HUDEP-2 (cell line): Measurements from ENCODE around the gene HRH3.

Experiments used
- DNase-seq, 76 experiments: peaks; one replicate each; lab custom pipeline; 2025; ENCODE audit not compliant: unreplicated experiment in 76 of 76; lab: John Stamatoyannopoulos, UW

Gene HRH3

DNA sequence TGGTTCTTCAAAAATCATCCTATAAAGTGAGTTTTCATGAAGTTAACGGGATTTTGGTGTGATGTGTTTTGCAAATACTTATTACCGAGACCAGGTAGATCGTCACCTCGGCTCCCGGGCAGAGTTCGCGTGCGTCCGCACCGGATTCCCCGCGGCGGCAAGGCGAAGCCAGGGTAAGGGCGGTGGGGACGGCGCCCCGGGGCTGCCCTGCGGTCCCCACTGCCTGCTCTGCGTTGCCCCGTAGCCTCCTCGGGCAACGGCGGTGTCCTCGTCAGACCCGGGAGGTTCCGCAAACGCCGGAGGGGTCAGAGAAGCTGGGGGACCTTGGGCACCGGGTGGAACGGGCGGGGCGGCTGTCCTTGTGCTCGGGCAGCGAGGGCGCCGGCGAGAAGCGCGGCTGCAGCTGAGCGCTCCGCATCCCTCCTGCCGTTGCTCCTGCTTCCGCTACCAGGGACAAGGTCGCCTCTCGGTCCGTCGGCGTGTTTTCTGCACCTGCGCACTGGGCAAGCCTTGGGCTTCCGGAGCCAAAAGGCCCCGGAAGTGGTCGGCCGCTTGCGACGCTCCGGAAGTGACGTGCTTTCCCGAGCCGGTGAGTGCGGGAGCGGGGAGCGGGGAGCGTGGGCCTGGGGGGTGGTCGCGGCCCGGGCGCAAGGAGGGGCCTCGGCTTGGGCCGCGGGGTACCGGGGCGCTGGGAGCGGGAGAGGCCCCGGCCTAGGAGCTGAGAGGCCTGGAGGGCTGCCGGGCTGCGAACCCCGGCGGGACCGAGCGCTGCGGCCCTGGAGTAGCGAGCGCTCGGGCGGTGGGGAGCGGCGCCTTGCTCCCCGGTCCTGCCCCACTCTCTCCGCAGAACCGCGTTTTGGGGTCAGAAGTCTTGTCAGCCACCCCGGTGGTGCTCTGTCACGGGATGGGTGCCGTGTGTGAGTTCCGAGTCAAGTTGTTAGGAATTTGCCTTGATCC lies 37.3 kb downstream of the HRH3 start, which contains the start of gene MTG2:
TSS of gene MTG2 (plus strand) at position 560 of the 957 bp plus-strand sequence. CDS start 10,393 bp downstream, outside the sequence.
- peak in 74 of 76 experiments; percentile 47 to 98 (median 88) for DNase-seq

DNA sequence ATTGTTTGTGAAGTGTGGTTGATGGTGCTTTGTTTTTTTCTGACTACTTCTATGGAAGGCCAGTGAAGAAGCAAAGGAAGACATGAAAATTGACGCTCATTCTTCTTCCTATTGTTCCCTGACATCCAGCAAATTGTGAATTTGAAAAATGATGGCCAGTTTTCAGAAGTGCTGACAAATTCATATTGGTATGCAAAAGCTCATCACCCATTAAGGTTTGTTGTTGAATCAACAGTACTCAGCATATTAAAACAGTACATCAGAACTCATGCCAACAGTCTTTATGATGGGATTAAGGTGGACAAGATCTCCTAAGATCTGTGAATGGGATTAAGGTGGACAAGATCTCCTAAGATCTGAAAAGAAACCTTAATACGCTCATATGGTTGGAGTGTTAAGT lies 38.3 kb downstream of the HRH3 start:
- DNase-seq, result no peak

DNA sequence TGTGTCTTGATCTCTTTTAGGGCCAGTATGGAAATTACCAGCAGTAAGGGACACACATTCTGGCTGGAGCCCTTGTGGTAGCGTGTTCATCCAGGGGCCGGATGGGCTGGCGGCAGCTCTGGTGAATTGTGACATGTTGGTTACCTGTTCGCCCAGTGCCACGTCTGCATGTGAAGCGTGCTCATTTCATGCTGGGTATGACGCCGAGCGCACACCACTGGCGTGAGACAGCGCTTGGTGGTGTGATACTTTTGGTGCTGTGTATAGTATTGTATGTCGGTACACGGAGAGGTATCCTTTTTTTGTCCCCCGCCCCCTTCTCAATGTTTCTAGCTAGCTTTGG lies 40.9 kb downstream of the HRH3 start:
- DNase-seq, result no peak

DNA sequence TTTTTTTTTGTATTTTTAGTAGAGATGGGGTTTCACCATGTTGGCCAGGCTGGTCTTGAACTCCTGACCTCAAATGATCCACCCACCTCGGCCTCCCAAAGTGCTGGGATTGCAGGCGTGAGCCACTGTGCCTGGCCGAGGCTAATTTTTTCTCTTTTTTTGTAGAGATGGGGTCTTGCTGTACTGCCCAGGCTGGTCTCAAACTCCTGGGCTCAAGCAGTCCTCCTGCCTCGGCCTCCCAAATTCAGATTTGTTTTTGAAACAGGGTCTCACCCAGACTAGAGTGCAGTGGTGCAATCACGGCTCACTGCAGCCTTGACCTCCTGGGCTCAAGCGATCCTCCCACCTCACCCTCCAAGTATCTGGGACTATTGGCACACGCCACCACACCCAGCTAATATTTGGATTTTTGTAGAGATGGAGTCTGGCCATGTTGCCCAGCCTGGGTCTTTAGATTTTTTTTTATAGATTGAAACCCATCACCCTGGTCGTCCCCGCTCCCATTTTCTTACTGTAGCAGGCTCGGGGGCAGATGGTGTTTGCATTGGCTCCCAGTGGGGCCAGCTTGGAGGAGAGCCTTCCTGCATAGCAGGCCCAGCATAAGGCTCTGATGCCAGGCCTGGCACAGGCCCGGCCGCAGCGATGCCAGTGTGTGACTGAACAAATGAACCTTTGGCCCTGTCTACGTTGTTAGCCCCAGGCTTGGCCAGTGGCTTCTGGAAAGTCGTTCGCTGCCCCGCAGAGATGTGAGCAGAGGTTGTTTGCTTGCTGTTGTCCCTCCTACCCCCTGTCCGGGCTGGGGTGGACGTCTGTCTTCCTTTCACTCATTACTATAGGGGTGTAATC lies 41.5 kb downstream of the HRH3 start:
- DNase-seq, result no peak

DNA sequence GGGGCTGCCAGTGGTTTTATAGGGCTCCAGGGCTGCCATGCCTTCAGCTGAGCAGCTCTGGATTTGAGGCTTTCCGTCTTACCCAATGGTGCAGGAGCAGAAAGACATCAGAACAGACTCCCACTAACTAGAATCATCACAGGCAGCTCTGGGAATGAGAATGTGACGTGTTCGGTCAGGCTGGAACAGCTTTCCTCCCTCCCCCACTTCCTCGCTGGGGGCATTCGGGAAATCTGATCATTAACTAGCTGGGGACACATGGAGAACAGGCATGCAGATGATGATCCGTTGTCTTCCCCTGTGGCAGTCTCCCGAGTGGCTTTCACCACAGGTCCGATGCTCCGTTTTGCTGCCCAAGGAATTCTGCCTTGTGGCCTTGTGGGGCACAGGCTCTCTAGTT lies 42.8 kb downstream of the HRH3 start:
- no peak for DNase-seq

DNA sequence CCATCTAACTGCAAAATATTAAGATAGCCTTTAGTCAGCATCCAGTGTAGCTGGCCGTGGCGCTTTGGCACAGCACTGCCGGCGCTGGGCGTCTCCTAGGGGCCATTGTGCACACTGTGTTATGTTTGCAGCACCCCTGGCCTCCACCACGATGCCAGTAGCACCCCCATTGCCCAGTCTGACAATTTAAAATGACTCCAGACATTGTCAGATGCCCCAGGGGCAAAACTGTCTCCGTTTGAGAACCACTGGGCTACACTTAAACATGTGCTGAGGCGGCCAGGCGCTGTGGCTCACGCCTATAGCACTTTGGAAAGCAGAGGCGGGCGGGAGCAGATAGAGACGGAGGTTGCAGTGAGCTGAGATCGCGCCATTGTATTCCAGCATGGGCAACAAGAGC lies 43.2 kb downstream of the HRH3 start:
- DNase-seq, result no peak

DNA sequence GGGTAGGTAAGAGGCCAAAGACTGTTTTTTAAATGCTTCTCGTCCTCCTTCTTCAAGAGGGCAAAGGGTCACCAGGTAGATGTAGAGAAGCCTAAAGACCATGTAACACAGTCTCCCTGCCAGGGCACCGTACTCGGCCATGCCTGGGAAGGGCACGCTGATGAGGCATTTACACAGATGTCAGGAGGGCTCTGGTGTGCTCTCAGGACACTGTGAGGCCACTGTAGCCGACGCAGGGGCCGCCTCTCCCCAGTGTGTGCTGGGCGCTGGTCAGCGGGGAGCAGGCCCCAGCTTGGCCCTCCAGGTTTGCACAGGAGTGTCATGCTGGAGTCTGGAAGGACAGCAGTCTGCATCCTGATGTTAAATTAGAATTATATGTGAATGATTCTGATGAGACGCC lies 44.4 kb downstream of the HRH3 start:
- DNase-seq, result no peak

DNA sequence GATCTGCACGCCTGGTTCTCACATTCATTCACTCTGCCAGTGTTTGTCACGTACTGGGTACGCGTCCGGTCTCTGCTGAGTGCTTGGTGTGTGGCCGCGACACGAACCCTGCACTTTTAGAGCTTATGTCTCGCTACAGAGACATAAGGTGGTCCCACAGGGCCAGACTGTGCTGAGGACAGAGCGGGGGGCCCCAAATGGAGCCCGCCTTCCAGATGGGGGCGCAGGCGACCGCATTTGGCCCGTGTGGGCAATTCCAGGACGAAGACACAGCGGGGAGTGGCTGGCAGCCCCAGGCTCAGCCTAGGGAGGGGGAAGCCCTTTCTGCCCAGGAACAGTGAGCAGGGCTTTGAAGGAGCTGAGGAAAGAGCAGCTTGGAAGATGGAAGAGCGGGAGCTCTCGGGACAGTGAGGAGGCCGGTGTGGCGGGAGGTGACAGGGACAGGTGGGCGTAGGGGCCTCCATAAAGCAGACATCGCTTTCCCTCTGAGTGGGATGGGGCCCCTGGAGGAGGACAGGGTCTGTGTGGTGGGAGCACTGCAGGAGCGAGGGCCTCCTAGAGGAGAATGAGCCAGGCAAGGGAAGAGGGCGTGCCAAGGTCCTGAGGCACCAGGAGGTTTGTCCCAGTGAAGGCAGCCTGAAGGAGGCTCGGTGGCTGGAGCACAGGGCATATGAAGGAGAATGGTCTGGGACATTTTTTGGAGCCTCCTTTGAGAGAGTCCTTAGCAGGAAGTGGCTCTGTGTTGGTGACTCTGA lies 45.0 kb downstream of the HRH3 start:
- DNase-seq, result no peak

DNA sequence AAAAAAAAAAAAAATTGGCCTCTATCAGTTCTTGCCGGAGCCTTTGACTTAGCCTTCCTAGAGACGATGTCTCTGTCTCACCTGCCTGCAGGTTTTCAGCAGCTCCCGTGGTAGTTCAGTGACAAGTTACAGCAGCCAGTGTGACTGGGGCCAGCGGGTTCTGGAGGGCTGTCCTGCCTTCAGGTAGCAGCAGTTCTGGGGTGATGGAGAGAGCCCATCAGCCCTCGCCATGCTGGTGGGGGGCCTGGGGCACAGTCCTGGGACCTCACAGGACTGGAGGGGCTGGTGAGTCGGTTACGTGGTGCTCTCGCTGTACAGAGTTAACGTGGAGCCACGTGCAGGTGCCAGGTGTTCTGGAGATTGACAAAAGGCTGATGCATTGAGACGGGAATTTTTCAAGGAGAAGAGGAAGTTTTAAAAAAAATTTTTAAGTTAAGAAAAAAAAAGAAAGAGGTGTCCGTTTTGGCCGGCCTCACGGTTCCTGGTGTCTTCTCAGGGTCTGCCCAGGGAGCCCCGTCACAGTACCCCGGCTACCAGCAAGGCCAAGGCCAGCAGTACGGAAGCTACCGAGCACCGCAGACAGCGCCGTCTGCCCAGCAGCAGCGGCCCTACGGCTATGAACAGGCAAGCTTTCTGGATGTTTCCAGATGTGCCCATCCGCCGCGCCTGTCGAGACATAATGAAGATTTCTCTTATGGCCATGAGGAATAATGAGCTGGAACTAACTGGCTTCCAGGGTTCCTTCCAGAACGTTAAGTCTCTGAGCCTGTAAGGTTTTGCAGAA lies 45.9 kb downstream of the HRH3 start:
- no peak for DNase-seq

DNA sequence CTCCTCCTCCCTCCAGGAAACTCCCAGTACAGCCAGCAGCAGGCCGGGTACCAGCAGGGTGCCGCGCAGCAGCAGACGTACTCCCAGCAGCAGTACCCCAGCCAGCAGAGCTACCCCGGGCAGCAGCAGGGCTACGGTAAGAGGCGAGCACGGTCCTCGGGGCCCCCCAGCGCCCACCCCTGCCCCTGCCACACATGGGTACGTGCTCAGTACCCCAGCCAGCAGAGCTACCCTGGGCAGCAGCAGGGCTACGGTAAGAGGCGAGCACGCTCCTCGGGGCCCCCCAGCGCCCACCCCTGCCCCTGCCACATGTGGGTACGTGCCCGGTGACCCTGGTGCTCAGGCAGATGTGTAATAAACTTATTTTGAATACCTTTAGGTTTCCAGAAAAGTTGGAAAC lies 47.4 kb downstream of the HRH3 start:
- no peak for DNase-seq

DNA sequence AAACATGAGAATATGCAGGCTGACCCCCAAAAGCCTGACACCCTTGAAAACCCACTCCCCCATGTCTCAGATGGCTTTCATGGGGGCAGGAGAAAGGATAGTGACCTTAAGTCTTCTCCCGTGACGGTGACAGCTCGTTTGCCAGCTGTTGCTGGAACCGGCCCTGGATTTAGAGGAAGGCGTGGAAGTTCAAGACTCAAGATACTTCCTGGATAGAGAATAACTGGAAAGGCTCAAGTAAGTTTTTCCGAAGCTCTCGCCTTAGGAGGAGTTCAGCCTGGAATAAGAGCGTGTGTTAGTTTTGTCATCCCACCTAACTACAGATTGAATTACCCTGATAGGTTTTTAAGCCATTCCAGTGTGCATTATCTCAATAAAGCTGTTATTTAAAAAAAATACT lies 48.8 kb downstream of the HRH3 start:
- no peak for DNase-seq

DNA sequence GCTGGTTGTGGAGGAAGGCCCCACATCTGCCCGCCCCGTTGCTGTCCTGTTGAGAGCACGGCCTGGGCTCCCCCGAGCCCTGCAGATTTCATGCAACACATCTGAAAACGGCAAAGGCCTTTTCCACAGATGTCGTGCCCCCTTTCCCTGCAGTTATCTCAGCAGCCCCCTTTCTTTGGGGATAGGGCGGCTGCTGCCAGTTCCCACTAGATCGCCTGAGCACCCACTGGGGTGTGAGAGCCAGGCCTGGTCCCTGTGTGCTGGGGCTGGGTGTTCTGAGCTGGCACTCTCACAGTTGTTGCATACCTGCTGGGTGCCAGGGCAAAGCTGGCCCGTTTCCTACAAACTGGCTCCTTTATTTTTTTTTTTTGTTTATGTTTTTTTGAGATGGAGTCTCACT lies 49.5 kb downstream of the HRH3 start:
- no peak for DNase-seq

DNA sequence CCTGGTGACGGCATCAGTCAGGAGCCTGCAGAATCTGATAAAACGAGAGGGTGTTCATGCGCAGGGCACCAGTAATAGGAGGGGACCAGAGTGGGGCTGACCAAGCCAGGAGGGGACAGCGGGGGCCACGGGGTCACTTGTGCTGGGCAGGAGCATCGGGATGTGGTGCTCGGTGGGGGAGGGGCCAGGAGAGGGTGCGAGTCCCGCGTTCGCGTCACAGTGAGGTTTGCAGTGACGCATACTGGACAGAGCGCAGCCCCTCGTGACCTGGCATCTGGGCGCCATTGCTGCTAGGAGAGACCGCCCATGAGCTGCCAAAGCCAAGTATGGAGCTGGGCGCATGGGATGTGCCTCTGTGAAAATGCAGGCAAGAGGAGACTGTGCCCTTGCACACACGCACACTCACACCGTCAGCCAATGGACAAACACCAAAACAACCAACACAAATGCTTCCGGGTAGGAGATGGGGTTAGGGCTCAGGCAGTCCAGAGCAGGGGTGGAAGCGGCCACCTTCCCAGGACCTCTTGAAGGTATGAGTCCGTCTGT lies 51.1 kb downstream of the HRH3 start:
- no peak for DNase-seq

DNA sequence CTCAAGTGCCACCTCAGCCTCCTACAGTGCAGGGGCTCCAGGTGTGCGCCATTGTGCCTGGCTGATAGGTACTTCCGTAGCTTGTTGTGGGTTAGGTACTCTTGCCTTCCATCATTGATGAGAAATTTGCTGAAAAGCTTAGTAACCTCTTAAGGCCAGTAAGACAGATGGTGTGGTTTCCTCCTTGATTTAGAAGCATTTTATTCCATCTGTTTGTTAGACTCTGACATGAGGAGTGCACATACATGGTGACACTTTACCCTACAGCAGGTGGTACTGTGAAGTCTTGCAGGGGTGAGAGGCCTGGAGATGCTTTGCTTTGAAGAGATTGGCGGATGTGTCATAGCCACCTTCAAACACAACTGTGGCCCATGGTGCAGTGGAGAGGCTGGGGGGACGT lies 52.0 kb downstream of the HRH3 start:
- no peak for DNase-seq

DNA sequence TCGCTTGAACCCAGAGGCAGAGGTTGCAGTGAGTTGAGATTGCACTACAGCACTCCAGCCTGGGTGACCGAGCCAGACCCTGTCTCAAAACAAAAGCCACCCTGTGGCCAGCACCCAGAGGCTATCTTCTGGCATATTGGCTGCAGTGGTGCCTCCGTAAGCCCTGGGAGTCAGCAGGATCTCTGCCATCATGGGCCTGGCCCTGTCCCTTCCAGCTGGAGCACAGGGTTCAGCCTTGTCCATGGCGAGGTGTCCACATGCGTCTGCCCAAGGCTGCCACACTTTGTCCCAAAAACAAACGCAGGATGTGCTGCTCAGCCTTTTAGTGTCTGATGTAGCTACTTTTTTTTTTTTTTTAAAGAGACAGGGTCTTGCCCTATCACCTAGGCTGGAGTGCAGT lies 52.6 kb downstream of the HRH3 start:
- no peak for DNase-seq

DNA sequence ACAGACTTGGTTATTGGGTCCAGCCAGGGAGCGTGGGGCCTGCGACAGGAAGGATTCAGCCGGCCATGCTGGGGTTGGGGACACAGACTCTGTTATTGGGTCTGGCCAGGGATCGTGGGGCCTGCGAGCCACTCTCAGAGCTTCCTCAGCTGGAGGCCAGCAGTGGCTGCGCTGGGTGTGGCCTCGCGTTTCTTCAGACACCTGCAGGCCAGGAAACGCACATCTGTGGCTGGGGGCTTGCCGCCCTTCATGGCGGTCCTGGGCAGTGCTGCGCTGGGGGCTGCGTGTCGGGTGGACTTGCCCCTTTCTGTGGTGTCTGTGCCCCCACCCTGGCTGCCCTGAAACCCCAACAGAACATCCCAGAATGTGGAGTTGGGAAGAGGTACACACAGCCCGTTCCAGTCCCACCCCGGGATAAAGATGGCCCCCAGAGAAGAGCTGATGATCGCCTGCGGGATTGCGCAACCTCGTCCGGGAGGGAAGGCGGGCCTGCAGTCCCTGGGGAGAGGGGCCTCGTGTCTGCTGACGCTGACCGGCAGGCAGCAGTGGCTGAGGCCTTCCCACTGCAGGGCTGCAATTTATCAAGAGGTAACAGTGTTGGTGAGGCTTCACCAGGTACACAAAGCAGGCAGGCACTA lies 54.2 kb downstream of the HRH3 start:
- no peak for DNase-seq
